ENCODE measurements around the gene CHST11.

CHST11 gene

DNA sequence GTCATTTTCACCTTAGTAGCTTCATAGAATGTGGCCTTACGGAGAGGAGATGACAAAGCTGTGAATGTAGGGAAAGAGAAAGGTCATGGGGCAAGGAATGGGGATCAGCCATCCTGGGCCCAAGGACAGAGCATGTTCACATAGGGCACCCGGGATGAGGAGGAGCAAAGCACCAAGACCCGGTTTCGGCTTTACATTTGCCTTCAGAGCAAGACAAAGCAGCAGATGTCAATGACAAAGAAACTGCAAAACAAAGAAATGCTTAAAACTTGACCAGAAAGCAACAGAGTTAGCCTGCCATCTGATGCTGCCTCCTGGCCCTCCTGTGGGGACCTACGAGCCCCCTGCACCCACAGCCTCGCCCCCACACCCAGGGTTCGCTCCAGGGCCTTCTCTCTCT is 252.1 kb downstream of the CHST11 start:
- Histone ChIP-seq H3K36me3 (ENCODE audit: insufficient read depth, low read length) (peaks cover 54% of the 10 kb centered on the region), H3K27ac (ENCODE audit: low read length) (peak overlapping the region; percentile 43), H4K20me1 (ENCODE audit: insufficient read depth, low read length) (peaks cover 92% of the 10 kb centered on the region), H3K79me2 (ENCODE audit: insufficient read depth, low read length) (peaks cover 96% of the 10 kb centered on the region), H3K4me1 (ENCODE audit: insufficient read depth, low read length) (peaks cover 36% of the 10 kb centered on the region), H3K4me2 (ENCODE audit: insufficient read depth, low read length) (no peak overlapping the region), H2AFZ (ENCODE audit: low read depth, low read length) (no peak overlapping the region), H3K27me3 (ENCODE audit: insufficient read depth, low read length, poor library complexity) (no peaks in the 10 kb centered on the region), H3K9me3 (ENCODE audit: insufficient read depth, low read length, severe bottlenecking) (no peaks in the 10 kb centered on the region), H3K9ac (ENCODE audit: low read depth, low read length) (no peak overlapping the region), H3K4me3 (ENCODE audit: low read depth in 1 of 2, low read length in 2 of 2) (no peak overlapping the region)
- TF ChIP-seq, protein P1, sequence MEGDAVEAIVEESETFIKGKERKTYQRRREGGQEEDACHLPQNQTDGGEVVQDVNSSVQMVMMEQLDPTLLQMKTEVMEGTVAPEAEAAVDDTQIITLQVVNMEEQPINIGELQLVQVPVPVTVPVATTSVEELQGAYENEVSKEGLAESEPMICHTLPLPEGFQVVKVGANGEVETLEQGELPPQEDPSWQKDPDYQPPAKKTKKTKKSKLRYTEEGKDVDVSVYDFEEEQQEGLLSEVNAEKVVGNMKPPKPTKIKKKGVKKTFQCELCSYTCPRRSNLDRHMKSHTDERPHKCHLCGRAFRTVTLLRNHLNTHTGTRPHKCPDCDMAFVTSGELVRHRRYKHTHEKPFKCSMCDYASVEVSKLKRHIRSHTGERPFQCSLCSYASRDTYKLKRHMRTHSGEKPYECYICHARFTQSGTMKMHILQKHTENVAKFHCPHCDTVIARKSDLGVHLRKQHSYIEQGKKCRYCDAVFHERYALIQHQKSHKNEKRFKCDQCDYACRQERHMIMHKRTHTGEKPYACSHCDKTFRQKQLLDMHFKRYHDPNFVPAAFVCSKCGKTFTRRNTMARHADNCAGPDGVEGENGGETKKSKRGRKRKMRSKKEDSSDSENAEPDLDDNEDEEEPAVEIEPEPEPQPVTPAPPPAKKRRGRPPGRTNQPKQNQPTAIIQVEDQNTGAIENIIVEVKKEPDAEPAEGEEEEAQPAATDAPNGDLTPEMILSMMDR (IDR thresholded peaks at IDR 0.05; ENCODE audit: borderline replicate concordance, extremely low read depth, low read length, poor library complexity, severe bottlenecking) = no peak
- TF ChIP-seq EZH2 (IDR thresholded peaks at IDR 0.05; ENCODE audit: borderline replicate concordance, low read depth, low read length, severe bottlenecking) = no peak
- ATAC-seq (ENCODE audit: insufficient read depth, low read depth) = no peak
- no peak for DNase-seq

DNA sequence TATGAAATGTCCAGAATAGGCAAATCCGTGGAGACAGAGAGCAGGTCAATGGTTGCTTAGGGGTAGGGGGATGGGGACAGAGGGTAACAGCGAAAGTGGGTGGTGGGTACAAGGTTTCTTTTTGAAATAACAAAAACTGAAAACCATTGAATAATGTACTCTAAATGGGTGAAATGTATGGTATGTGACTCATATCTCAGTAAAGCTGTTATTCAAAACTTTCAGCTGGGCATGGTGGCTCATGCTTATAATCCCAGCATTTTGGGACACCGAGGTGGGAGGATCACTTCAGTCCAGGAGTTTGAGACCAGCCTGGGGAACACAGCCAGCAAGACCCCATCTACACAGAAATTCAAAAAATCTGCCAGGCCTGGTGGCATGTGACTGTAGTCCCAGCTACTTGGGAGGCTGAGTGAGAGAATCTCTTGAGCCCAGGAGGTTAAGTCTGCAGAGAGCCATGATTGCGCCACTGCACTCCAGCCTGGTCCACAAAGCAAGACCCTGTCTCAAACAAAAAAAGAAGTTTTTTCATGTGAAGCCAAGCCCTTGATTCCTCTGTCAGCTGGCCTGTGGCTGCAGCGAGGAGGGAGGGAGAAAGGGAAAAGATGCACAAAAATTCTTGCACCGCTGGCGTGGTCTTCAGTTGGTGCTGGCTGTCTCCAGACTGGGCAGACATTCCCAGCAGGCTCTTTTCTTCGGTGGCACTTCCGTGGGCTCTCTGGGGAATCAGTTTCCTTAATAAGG is 253.1 kb downstream of the CHST11 start:
- 0 out of 2 replicates have a peak overlapping the region, but pooled peaks have one; percentile 1 for H3K27ac ChIP-seq (ENCODE audit: low read length)
- H3K9ac ChIP-seq (ENCODE audit: low read depth, low read length) = no peak overlapping the region
- H3K27me3 ChIP-seq (ENCODE audit: insufficient read depth, low read length, poor library complexity) = no peaks in the 10 kb centered on the region
- H3K4me2 ChIP-seq (ENCODE audit: insufficient read depth, low read length) = no peak overlapping the region
- H3K4me1 ChIP-seq (ENCODE audit: insufficient read depth, low read length) = peaks cover 46% of the 10 kb centered on the region
- H3K79me2 ChIP-seq (ENCODE audit: insufficient read depth, low read length) = peaks cover 96% of the 10 kb centered on the region
- no peak for TF ChIP-seq EZH2 (IDR thresholded peaks at IDR 0.05; ENCODE audit: borderline replicate concordance, low read depth, low read length, severe bottlenecking)
- TF ChIP-seq, protein P1 (IDR thresholded peaks at IDR 0.05; ENCODE audit: borderline replicate concordance, extremely low read depth, low read length, poor library complexity, severe bottlenecking) = no peak
- ATAC-seq (ENCODE audit: insufficient read depth, low read depth) (no peak), DNase-seq (no peak)
- H3K4me3 ChIP-seq (ENCODE audit: low read depth in 1 of 2, low read length in 2 of 2) = no peak overlapping the region
- H2AFZ ChIP-seq (ENCODE audit: low read depth, low read length) = no peak overlapping the region
- H3K36me3 ChIP-seq (ENCODE audit: insufficient read depth, low read length) = peaks cover 45% of the 10 kb centered on the region
- H4K20me1 ChIP-seq (ENCODE audit: insufficient read depth, low read length) = peaks cover 92% of the 10 kb centered on the region
- H3K9me3 ChIP-seq (ENCODE audit: insufficient read depth, low read length, severe bottlenecking) = no peaks in the 10 kb centered on the region

DNA sequence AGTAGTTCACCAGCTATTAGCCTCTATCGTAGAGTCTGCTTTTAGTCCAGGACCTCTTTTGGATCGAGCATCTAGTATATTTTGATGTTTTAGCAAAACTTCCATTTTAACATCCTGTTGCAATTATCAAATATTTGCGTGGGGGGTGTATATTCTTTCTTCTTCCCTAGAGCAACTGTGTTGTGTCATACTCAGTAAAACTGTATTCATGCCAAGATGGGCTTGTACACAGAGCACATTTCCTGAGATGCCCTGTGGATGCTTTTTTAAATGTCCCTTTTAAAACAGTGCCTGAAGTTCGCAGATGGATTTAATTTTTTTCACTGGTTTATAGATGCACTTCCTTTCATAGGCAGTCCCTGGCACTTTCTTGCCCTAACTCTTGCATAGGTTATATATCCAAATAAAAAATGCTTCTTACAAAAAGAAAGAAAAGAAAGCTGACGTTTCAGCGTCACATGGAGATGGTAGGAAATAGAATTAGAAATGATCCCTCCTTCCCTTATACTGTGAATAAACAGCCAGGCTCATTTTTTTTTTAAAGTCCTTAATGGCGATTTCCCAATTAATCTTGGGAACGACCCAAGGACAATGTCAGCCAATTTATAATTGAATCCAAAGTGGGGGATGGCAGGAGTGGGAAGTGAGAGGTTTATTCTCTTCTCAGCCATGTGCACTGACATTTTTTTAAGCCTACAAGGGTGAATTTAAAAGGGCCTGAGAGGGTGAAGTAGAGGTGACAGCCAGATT is 254.4 kb downstream of the CHST11 start:
- peaks cover 44% of the 10 kb centered on the region for H3K36me3 ChIP-seq (ENCODE audit: insufficient read depth, low read length)
- peaks cover 91% of the 10 kb centered on the region for H4K20me1 ChIP-seq (ENCODE audit: insufficient read depth, low read length)
- H3K27ac ChIP-seq (ENCODE audit: low read length) = no peak overlapping the region
- ATAC-seq (ENCODE audit: insufficient read depth, low read depth) (no peak), DNase-seq (no peak)
- H3K4me2 ChIP-seq (ENCODE audit: insufficient read depth, low read length) = no peak overlapping the region
- no peaks in the 10 kb centered on the region for H3K27me3 ChIP-seq (ENCODE audit: insufficient read depth, low read length, poor library complexity)
- H3K4me3 ChIP-seq (ENCODE audit: low read depth in 1 of 2, low read length in 2 of 2) = no peak overlapping the region
- H3K79me2 ChIP-seq (ENCODE audit: insufficient read depth, low read length) = peaks cover 96% of the 10 kb centered on the region
- no peak overlapping the region for H2AFZ ChIP-seq (ENCODE audit: low read depth, low read length)
- H3K9ac ChIP-seq (ENCODE audit: low read depth, low read length) = no peak overlapping the region
- peaks cover 59% of the 10 kb centered on the region for H3K4me1 ChIP-seq (ENCODE audit: insufficient read depth, low read length)
- no peaks in the 10 kb centered on the region for H3K9me3 ChIP-seq (ENCODE audit: insufficient read depth, low read length, severe bottlenecking)
- no peak for TF ChIP-seq EZH2 (IDR thresholded peaks at IDR 0.05; ENCODE audit: borderline replicate concordance, low read depth, low read length, severe bottlenecking)
- TF ChIP-seq, protein P1 (IDR thresholded peaks at IDR 0.05; ENCODE audit: borderline replicate concordance, extremely low read depth, low read length, poor library complexity, severe bottlenecking) = no peak

Measured in DND-41 (cell line).